Nephron progenitor cell (in vitro differentiated cells): ENCODE measurements around the gene LRRC1.

Source experiments
- DNase-seq: peaks from one replicate; pipeline ENCODE4 v3.0.0; 2021
- H3K27ac Mint-ChIP-seq: 2 replicates; pipeline ENCODE4 v1.8.0; 2021; ENCODE audit warnings: mild to moderate bottlenecking, moderate library complexity, mixed read lengths
- H3K27me3 Mint-ChIP-seq: 2 replicates; pipeline ENCODE4 v1.8.0; 2021; ENCODE audit warnings: mild to moderate bottlenecking, low read depth, mixed read lengths; ENCODE audit not compliant: poor library complexity
- H3K36me3 Mint-ChIP-seq: 2 replicates; pipeline ENCODE4 v1.8.0; 2021; ENCODE audit warnings: low read depth, mixed read lengths
- H3K4me1 Mint-ChIP-seq: 2 replicates; pipeline ENCODE4 v1.8.0; 2021; ENCODE audit warnings: mixed read lengths
- H3K4me3 Mint-ChIP-seq: 2 replicates; pipeline ENCODE4 v1.8.0; 2021; ENCODE audit warnings: mild to moderate bottlenecking, moderate library complexity, mixed read lengths
- H3K9me3 Mint-ChIP-seq: 2 replicates; pipeline ENCODE4 v1.8.0; 2021; ENCODE audit warnings: mild to moderate bottlenecking, moderate library complexity, mixed read lengths
- TF ChIP-seq, protein P1 (sequence below): fragments of 200-600 bp; sonication (generic); IDR thresholded peaks from 2 replicates; pipeline ENCODE4 v1.5.0; 2021; ENCODE audit warnings: antibody characterized with exemption

Gene LRRC1

DNA sequence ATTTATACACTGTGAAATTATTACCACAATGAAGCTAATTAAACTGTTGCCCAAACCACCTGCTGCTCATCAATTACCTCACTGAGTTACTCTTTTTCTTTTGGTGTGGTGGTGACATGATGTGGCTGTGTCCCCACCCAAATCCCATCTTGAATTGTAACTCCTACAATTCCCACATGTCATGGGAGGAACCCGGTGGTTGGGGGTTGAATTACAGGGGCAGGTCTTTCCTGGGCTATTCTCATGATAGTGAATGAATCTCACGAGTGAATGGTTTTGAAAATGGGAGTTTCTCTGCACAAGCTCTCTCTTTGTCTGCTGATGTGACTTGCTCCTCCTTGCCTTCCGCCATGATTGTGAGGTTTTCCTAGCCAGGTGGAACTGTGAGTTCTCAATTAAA lies 145.0 kb downstream of the LRRC1 start:
- TF ChIP-seq, protein P1, sequence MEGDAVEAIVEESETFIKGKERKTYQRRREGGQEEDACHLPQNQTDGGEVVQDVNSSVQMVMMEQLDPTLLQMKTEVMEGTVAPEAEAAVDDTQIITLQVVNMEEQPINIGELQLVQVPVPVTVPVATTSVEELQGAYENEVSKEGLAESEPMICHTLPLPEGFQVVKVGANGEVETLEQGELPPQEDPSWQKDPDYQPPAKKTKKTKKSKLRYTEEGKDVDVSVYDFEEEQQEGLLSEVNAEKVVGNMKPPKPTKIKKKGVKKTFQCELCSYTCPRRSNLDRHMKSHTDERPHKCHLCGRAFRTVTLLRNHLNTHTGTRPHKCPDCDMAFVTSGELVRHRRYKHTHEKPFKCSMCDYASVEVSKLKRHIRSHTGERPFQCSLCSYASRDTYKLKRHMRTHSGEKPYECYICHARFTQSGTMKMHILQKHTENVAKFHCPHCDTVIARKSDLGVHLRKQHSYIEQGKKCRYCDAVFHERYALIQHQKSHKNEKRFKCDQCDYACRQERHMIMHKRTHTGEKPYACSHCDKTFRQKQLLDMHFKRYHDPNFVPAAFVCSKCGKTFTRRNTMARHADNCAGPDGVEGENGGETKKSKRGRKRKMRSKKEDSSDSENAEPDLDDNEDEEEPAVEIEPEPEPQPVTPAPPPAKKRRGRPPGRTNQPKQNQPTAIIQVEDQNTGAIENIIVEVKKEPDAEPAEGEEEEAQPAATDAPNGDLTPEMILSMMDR = no peak
- DNase-seq = no peak
- no peaks in the 10 kb centered on the region for H3K9me3 Mint-ChIP-seq
- H3K4me3 Mint-ChIP-seq = no peak overlapping the region
- H3K4me1 Mint-ChIP-seq = no peaks in the 10 kb centered on the region
- H3K36me3 Mint-ChIP-seq = no peaks in the 10 kb centered on the region
- no peak overlapping the region for H3K27ac Mint-ChIP-seq
- H3K27me3 Mint-ChIP-seq = peaks cover 3% of the 10 kb centered on the region

DNA sequence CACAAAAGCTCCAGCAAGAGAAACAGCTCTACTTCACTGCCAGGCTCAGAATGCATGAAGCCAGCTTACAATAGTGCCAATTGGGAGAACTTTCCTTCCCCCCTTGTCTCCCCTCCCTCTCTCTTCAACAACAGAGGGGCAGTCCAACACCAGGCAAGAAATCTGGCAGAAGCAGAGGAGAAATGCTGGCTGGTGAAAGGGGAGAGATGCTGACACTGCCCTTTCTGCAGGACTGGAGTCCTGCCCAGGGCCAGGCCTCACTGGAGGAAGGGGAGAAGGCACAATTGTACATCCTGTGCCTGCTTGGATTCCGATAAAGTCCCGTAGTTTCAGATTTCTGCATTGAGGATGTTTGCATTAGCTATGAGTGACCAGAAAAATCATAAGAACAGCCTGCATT lies 148.6 kb downstream of the LRRC1 start:
- Mint-ChIP-seq H3K27me3 (peaks cover 6% of the 10 kb centered on the region), H3K9me3 (peaks cover 21% of the 10 kb centered on the region), H3K36me3 (no peaks in the 10 kb centered on the region), H3K4me1 (no peaks in the 10 kb centered on the region), H3K27ac (no peak overlapping the region), H3K4me3 (no peak overlapping the region)
- no peak for DNase-seq
- TF ChIP-seq, protein P1 = no peak

DNA sequence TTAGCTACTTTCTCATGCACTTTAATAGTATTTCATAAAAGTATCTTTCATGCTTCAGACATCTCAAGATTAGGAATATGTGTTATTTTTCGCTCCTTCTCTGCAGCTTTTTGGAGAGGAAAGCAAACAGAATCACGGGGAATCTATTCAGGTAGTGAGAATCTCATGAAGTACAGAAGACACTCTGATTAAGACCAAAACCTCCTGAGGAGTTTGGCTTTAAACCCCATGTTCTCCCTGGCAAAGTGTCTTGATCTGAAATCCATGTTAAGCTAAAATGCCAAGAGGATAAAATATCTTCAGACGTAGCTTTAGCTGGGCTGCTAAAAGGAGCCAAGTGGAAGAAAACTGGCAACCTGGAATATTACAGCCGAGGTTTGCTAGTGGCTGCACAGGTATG lies 149.3 kb downstream of the LRRC1 start:
- H3K27me3 Mint-ChIP-seq = peaks cover 6% of the 10 kb centered on the region
- H3K36me3 Mint-ChIP-seq = no peaks in the 10 kb centered on the region
- peaks cover 28% of the 10 kb centered on the region for H3K9me3 Mint-ChIP-seq
- no peaks in the 10 kb centered on the region for H3K4me1 Mint-ChIP-seq
- TF ChIP-seq, protein P1 = no peak
- H3K27ac Mint-ChIP-seq = no peak overlapping the region
- no peak for DNase-seq
- H3K4me3 Mint-ChIP-seq = no peak overlapping the region

DNA sequence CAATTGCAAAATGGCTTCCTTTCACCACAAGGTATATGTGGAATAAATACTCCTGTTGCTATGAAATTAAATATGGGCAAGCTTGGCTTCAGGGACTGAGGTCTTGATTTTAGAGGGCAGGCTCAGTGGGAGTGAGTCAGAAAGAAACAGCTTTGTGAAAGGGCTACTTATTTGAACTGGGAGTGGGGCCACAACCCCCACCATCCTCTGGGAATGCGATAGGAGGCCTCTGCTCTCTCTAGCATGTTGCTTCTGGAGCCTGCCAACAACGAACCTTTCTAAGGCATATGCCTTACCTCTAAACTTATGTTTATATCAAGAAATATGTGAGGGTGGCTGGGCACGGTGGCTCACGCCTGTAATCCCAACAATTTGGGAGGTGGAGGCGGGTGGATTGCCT lies 149.7 kb downstream of the LRRC1 start:
- Mint-ChIP-seq H3K36me3 (no peaks in the 10 kb centered on the region), H3K27me3 (peaks cover 6% of the 10 kb centered on the region), H3K9me3 (peaks cover 33% of the 10 kb centered on the region), H3K4me1 (no peaks in the 10 kb centered on the region), H3K4me3 (no peak overlapping the region), H3K27ac (no peak overlapping the region)
- TF ChIP-seq, protein P1 = no peak
- no peak for DNase-seq

DNA sequence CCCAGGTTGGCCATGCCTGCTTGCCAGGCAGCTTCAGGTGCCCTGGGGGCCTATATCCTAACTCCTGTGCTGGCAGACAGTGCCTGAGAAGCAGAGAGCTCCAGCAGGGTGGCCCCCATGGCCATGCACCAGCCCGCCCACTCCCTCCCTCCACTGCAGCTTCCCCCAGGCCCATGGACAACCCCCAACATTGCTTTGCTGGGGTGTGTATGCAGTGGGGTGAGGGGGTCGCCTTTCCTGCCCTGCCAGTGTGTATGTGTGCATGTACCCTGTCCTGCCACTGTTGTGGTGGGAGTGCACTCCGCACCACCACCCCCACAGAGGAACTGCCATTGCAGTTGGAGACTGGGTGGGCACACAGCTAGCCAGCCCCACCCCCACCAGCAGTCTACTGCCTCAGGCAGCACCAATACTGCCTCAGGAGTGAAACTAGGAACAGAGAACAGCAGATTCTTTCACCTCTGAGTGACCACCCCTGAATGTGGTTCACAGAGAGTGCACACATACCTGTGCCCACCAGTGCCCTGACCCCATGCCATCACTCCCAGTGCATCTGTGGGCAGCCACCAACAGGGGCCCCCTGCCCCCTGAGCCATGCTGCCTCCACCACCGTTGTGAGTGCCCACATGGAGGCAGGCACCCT lies 151.1 kb downstream of the LRRC1 start:
- H3K9me3 Mint-ChIP-seq = peaks cover 43% of the 10 kb centered on the region
- H3K27ac Mint-ChIP-seq = no peak overlapping the region
- H3K4me1 Mint-ChIP-seq = no peaks in the 10 kb centered on the region
- no peaks in the 10 kb centered on the region for H3K36me3 Mint-ChIP-seq
- no peak for DNase-seq
- no peak overlapping the region for H3K4me3 Mint-ChIP-seq
- TF ChIP-seq, protein P1 = no peak
- peaks cover 9% of the 10 kb centered on the region for H3K27me3 Mint-ChIP-seq

DNA sequence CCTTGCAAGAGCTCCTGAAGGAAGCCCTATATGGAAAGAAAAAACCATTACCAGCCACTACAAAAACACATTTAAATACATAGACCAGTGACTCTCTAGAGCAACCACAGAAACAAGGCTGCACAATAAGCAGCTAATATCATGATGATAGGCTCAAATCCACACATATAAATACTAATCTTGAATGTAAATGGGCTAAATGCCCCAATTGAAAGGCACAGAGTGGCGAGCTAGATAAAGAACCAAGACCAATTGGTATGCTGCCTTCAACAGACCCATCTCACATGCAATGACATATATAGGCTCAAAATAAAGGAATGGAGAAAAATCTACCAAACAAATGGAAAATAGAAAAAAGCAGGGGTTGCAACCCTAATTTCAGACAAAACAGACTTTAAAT lies 153.0 kb downstream of the LRRC1 start:
- H3K4me3 Mint-ChIP-seq = no peak overlapping the region
- TF ChIP-seq, protein P1 = no peak

More for the DNA sequence above, 153.0 kb downstream of the LRRC1 start:
- Mint-ChIP-seq H3K9me3 (peaks cover 48% of the 10 kb centered on the region), H3K4me1 (no peaks in the 10 kb centered on the region), H3K27me3 (peaks cover 9% of the 10 kb centered on the region), H3K27ac (no peak overlapping the region), H3K36me3 (no peaks in the 10 kb centered on the region)
- DNase-seq = no peak
